CD4-positive, alpha-beta T cell treated with Interleukin-6 at 100 ng/mL for 8 hours (primary cell): ENCODE data around the gene BUD31.
"Not testable (repeated sequence)": the region's sequence is repeated elsewhere in the genome, so short reads cannot be mapped to it uniquely, and the experiment has no call there.

Experiments used
- DNase-seq: peaks from one replicate; pipeline ENCODE4 v3.0.0-alpha.2; 2020; ENCODE audit warnings: mixed read lengths, low spot score

BUD31 gene

GRCh38 chr7:99408379-99409191 lies at the start of gene BUD31, which contains the start of gene PDAP1:
BUD31 (plus strand) TSS chr7:99408969; CDS start chr7:99411093, 2,124 bp downstream.
PDAP1 (minus strand) TSS chr7:99408597; CDS start chr7:99408548, 49 bp downstream.
- peak; percentile 93 for DNase-seq

- no peak for DNase-seq
These were observed 49.2 kb upstream of the BUD31 start for GRCh38 chr7:99359465-99360154.

GRCh38 chr7:99362801-99363200 lies 46.0 kb upstream of the BUD31 start:
- DNase-seq, result no peak

GRCh38 chr7:99363286-99363685 lies 45.5 kb upstream of the BUD31 start:
- no peak for DNase-seq

GRCh38 chr7:99365318-99366141 lies 43.2 kb upstream of the BUD31 start:
- peak; percentile 70 for DNase-seq

- no peak for DNase-seq
These were observed 42.1 kb upstream of the BUD31 start for GRCh38 chr7:99366646-99367045.

- DNase-seq, result no peak
These were observed 39.9 kb upstream of the BUD31 start for GRCh38 chr7:99368750-99369389.

GRCh38 chr7:99369767-99370391 lies 38.9 kb upstream of the BUD31 start:
- no peak for DNase-seq

GRCh38 chr7:99371376-99371920 lies 37.3 kb upstream of the BUD31 start:
- DNase-seq, result no peak

- DNase-seq, result no peak
These were observed 36.3 kb upstream of the BUD31 start for GRCh38 chr7:99372275-99373090.

- DNase-seq, result no peak
These were observed 35.4 kb upstream of the BUD31 start for GRCh38 chr7:99373091-99374066.

- peak; percentile 87 for DNase-seq
These were observed 34.4 kb upstream of the BUD31 start, which contains the start of gene ARPC1B for GRCh38 chr7:99374111-99375064. ARPC1B (plus strand) TSS chr7:99374730; CDS start chr7:99385715, 10,985 bp downstream.

GRCh38 chr7:99375070-99375807 lies 33.5 kb upstream of the BUD31 start:
- peak; percentile 54 for DNase-seq

- peak; percentile 57 for DNase-seq
These were observed 29.7 kb upstream of the BUD31 start for GRCh38 chr7:99379043-99379577.

GRCh38 chr7:99379693-99380031 lies 29.1 kb upstream of the BUD31 start:
- not testable (repeated sequence) for DNase-seq

- DNase-seq, result peak; percentile 24
These were observed 28.5 kb upstream of the BUD31 start for GRCh38 chr7:99380032-99380822.
